OCI-LY1 (cell line): ENCODE measurements around the gene U2SURP.

Experiments
- H2AFZ ChIP-seq: fragments of 200-600 bp; sonication (generic), shearing (Covaris generic); 2 replicates; pipeline ENCODE4 v1.6.0; 2014; ENCODE audit warnings: antibody characterized with exemption, mild to moderate bottlenecking, low read length
- H3F3A ChIP-seq: fragments of 200-600 bp; sonication (generic), shearing (Covaris generic); 2 replicates; pipeline ENCODE4 v1.6.0; 2014; ENCODE audit warnings: mild to moderate bottlenecking, antibody characterized with exemption, low read length, moderate library complexity; ENCODE audit not compliant: insufficient read depth
- H3K27ac ChIP-seq: fragments of 200-600 bp; sonication (generic); 2 replicates; pipeline ENCODE4 v1.5.1; 2014; ENCODE audit warnings: low read length, mixed run types, mild to moderate bottlenecking, low read depth; ENCODE audit not compliant: poor library complexity, severe bottlenecking
- H3K27me3 ChIP-seq: fragments of 200-600 bp; sonication (generic); 2 replicates; pipeline ENCODE4 v1.6.0; 2014; ENCODE audit warnings: antibody characterized with exemption, mild to moderate bottlenecking, low read length, moderate library complexity; ENCODE audit not compliant: insufficient read depth
- H3K36me3 ChIP-seq: fragments of 200-600 bp; sonication (generic); 2 replicates; pipeline ENCODE4 v1.6.1; 2014; ENCODE audit warnings: mild to moderate bottlenecking, antibody characterized with exemption, low read length, moderate library complexity, mixed read lengths; ENCODE audit not compliant: insufficient read depth
- H3K4me1 ChIP-seq: fragments of 200-600 bp; sonication (generic); 2 replicates; pipeline ENCODE4 v1.5.1; 2014; ENCODE audit warnings: mild to moderate bottlenecking, low read length, moderate library complexity; ENCODE audit not compliant: insufficient read depth, severe bottlenecking
- H3K4me2 ChIP-seq: fragments of 200-600 bp; sonication (generic), shearing (Covaris generic); 2 replicates; pipeline ENCODE4 v1.6.1; 2014; ENCODE audit warnings: low read length
- H3K4me3 ChIP-seq: fragments of 200-600 bp; sonication (generic); 2 replicates; pipeline ENCODE4 v1.5.1; 2014; ENCODE audit warnings: low read length, low read depth, mild to moderate bottlenecking, mixed read lengths; ENCODE audit not compliant: poor library complexity, severe bottlenecking
- H3K79me2 ChIP-seq: fragments of 200-600 bp; shearing (Covaris generic); 2 replicates; pipeline ENCODE4 v1.6.1; 2016; ENCODE audit warnings: mixed run types, low read length, mixed read lengths; ENCODE audit not compliant: insufficient read depth
- H3K9ac ChIP-seq: fragments of 200-600 bp; sonication (generic), shearing (Covaris generic); 2 replicates; pipeline ENCODE4 v1.6.1; 2014; ENCODE audit warnings: mild to moderate bottlenecking, low read length, mixed read lengths
- H3K9me2 ChIP-seq: fragments of 200-600 bp; sonication (generic), shearing (Covaris generic); 2 replicates; pipeline ENCODE4 v1.6.1; 2014; ENCODE audit warnings: low read depth, mild to moderate bottlenecking, low read length, mixed read lengths
- H3K9me3 ChIP-seq: fragments of 200-600 bp; shearing (Covaris generic); 2 replicates; pipeline ENCODE4 v1.6.1; 2014; ENCODE audit warnings: low read length, mixed read lengths
- H4K20me1 ChIP-seq: fragments of 200-600 bp; sonication (generic), shearing (Covaris generic); 2 replicates; pipeline ENCODE4 v1.6.0; 2016; ENCODE audit warnings: mild to moderate bottlenecking, low read length; ENCODE audit not compliant: insufficient read depth
- EZH2 ChIP-seq: fragments of 200-600 bp; sonication (generic), shearing (Covaris generic); IDR thresholded peaks from 2 replicates; pipeline ENCODE4 v1.8.0; 2017; ENCODE audit warnings: borderline replicate concordance, mixed run types, mild to moderate bottlenecking, antibody characterized with exemption, low read length, moderate library complexity, mixed read lengths
- TF ChIP-seq, protein P1 (sequence below): fragments of 200-600 bp; sonication (generic), shearing (Covaris generic); IDR thresholded peaks from 2 replicates; pipeline ENCODE4 v1.5.1; 2017; ENCODE audit warnings: mild to moderate bottlenecking, antibody characterized with exemption, low read length, moderate library complexity, mixed read lengths

U2SURP gene

GRCh38 chr3:143011705-143012104 lies 10.3 kb downstream of the U2SURP start:
- H3K4me3 ChIP-seq, result no peak overlapping the region
- peaks cover 91% of the 10 kb centered on the region for H3K79me2 ChIP-seq
- no peak overlapping the region for H3K4me2 ChIP-seq
- no peak overlapping the region for H2AFZ ChIP-seq
- H4K20me1 ChIP-seq, result peaks cover 11% of the 10 kb centered on the region
- TF ChIP-seq, protein P1, sequence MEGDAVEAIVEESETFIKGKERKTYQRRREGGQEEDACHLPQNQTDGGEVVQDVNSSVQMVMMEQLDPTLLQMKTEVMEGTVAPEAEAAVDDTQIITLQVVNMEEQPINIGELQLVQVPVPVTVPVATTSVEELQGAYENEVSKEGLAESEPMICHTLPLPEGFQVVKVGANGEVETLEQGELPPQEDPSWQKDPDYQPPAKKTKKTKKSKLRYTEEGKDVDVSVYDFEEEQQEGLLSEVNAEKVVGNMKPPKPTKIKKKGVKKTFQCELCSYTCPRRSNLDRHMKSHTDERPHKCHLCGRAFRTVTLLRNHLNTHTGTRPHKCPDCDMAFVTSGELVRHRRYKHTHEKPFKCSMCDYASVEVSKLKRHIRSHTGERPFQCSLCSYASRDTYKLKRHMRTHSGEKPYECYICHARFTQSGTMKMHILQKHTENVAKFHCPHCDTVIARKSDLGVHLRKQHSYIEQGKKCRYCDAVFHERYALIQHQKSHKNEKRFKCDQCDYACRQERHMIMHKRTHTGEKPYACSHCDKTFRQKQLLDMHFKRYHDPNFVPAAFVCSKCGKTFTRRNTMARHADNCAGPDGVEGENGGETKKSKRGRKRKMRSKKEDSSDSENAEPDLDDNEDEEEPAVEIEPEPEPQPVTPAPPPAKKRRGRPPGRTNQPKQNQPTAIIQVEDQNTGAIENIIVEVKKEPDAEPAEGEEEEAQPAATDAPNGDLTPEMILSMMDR, result no peak
- no peak for TF ChIP-seq EZH2
- no peak overlapping the region for H3K27ac ChIP-seq
- peaks cover 57% of the 10 kb centered on the region for H3K36me3 ChIP-seq
- no peaks in the 10 kb centered on the region for H3K27me3 ChIP-seq
- H3K4me1 ChIP-seq, result peaks cover 31% of the 10 kb centered on the region
- H3K9me3 ChIP-seq, result no peaks in the 10 kb centered on the region
- H3K9me2 ChIP-seq, result no peaks in the 10 kb centered on the region
- 0 out of 2 replicates have a peak, but pooled peaks cover 9% of the 10 kb centered on the region for H3F3A ChIP-seq
- no peak overlapping the region for H3K9ac ChIP-seq

GRCh38 chr3:143014921-143015320 lies 13.6 kb downstream of the U2SURP start:
- Histone ChIP-seq H2AFZ (no peak overlapping the region), H3K27me3 (no peaks in the 10 kb centered on the region), H3K9me3 (no peaks in the 10 kb centered on the region), H3K36me3 (peaks cover 89% of the 10 kb centered on the region), H3K9ac (no peak overlapping the region), H3K4me1 (peaks cover 15% of the 10 kb centered on the region), H3K4me2 (no peak overlapping the region), H3K79me2 (peaks cover 59% of the 10 kb centered on the region), H4K20me1 (peaks cover 9% of the 10 kb centered on the region), H3F3A (0 out of 2 replicates have a peak, but pooled peaks cover 9% of the 10 kb centered on the region), H3K27ac (no peak overlapping the region), H3K4me3 (no peak overlapping the region), H3K9me2 (no peaks in the 10 kb centered on the region)
- TF ChIP-seq, protein P1, result no peak
- no peak for TF ChIP-seq EZH2

- Histone ChIP-seq H3K79me2 (peaks cover 44% of the 10 kb centered on the region), H3K27ac (no peak overlapping the region), H2AFZ (no peak overlapping the region), H3K4me3 (no peak overlapping the region), H4K20me1 (no peaks in the 10 kb centered on the region; the same call in 1 of the 2 replicates), H3K4me1 (no peaks in the 10 kb centered on the region), H3F3A (0 out of 2 replicates have a peak, but pooled peaks cover 9% of the 10 kb centered on the region), H3K9me3 (no peaks in the 10 kb centered on the region), H3K36me3 (peaks cover 96% of the 10 kb centered on the region), H3K27me3 (no peaks in the 10 kb centered on the region), H3K9ac (no peak overlapping the region), H3K4me2 (no peak overlapping the region), H3K9me2 (no peaks in the 10 kb centered on the region)
- TF ChIP-seq EZH2, result no peak
- TF ChIP-seq, protein P1, result peak; percentile 75
Observed at GRCh38 chr3:143016321-143016972, 15.1 kb downstream of the U2SURP start.
